ENCODE results near the gene ZNF579.

GRCh38 chr19:55621205-55621672 is 40.6 kb upstream of the ZNF579 start:
- no peak for TF ChIP-seq CTCF (IDR thresholded peaks at IDR 0.05 in 8 of 11, conservative IDR thresholded peaks at IDR 0.05 in 3 of 11)
- TF ChIP-seq POLR2AphosphoS5 (IDR thresholded peaks at IDR 0.05) = peak in 2 of 3 donors; percentile 14 to 19
- no peak for TF ChIP-seq POLR2A (IDR thresholded peaks at IDR 0.05)
